OCI-LY1 (cell line): ENCODE data around the gene HOXD10.

Experiments
- EZH2 ChIP-seq: fragments of 200-600 bp; sonication (generic), shearing (Covaris generic); IDR thresholded peaks from 2 replicates; pipeline ENCODE4 v1.8.0; 2017; ENCODE audit warnings: borderline replicate concordance, mixed run types, mild to moderate bottlenecking, antibody characterized with exemption, low read length, moderate library complexity, mixed read lengths
- TF ChIP-seq, protein P1 (sequence below): fragments of 200-600 bp; sonication (generic), shearing (Covaris generic); IDR thresholded peaks from 2 replicates; pipeline ENCODE4 v1.5.1; 2017; ENCODE audit warnings: mild to moderate bottlenecking, antibody characterized with exemption, low read length, moderate library complexity, mixed read lengths

DNA sequence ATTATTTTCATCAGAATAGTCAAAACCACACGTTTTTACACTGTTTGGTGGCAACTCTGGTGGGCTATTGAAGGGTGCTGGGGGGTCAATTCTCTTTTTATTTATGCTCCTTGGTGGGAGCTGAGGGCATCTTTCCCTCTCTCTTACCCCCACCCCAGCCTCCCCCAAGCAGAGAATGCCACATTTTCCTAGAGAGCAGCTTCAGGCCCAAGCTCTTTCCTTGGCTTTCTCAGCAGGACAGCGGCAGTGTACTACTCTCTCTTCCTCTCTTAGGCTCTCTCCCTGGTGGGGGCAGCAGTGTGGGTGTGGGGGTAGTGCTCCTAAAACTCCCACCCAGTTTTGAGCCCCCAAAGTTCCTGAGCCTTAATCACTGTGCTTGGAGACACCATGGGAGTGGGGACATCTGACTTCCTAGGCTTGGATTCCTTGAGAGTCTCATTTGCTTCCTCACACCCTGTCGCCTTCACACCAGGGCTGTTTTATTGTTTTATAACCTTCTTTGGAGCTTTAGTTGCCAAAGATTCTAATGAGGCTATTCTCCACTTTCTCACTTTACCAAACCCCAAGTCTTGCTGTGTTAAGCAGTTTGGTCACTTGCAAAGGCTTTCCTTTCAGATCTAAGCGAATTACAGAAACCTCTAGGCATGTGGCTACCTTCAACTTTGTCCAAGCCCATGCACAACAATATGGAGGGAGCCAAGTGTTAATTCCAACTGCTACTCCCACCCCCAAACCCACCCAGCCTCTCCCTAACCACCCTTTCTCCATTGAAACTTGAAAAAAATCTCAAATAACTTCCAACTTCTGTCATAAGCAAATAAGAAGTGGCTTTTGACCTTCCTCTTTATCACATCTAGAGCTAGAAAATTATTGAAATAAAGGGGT, 28.7 kb downstream of the HOXD10 start:
- TF ChIP-seq EZH2 = no peak
- TF ChIP-seq, protein P1, sequence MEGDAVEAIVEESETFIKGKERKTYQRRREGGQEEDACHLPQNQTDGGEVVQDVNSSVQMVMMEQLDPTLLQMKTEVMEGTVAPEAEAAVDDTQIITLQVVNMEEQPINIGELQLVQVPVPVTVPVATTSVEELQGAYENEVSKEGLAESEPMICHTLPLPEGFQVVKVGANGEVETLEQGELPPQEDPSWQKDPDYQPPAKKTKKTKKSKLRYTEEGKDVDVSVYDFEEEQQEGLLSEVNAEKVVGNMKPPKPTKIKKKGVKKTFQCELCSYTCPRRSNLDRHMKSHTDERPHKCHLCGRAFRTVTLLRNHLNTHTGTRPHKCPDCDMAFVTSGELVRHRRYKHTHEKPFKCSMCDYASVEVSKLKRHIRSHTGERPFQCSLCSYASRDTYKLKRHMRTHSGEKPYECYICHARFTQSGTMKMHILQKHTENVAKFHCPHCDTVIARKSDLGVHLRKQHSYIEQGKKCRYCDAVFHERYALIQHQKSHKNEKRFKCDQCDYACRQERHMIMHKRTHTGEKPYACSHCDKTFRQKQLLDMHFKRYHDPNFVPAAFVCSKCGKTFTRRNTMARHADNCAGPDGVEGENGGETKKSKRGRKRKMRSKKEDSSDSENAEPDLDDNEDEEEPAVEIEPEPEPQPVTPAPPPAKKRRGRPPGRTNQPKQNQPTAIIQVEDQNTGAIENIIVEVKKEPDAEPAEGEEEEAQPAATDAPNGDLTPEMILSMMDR = no peak
